Vagina (tissue), 2 donors: ENCODE results near the gene LHX1. TPM values are rescaled to one million over a fixed set of nuclear protein-coding genes. Genes with fewer than 3 reads are reported as not detected.
A peak's percentile ranks its signal among the peaks of the same experiment; 100 is the strongest.

ENCODE experiments used
- DNase-seq, 2 donors: peaks; one replicate each; pipeline ENCODE4 v3.0.0-alpha.2; 2017; ENCODE audit errors: extremely low spot score in 2 of 2
- H3K27ac ChIP-seq: fragments of 200-600 bp; sonication (generic); one replicate; pipeline ENCODE4 v1.5.1; 2019
- H3K27me3 ChIP-seq: fragments of 200-600 bp; sonication (generic); one replicate; pipeline ENCODE4 v1.5.1; 2019
- H3K36me3 ChIP-seq, 2 donors: fragments of 200-600 bp; sonication (generic); one replicate each; pipeline ENCODE4 v1.5.1; 2017 to 2019
- H3K4me1 ChIP-seq: fragments of 200-600 bp; sonication (generic); one replicate; pipeline ENCODE4 v1.5.1; 2019
- H3K4me3 ChIP-seq, 2 donors: fragments of 200-600 bp; sonication (generic); 1 replicate in 1 of 2; 2 replicates in 1 of 2; pipeline ENCODE4 v1.5.1; 2016 to 2019
- H3K9me3 ChIP-seq: fragments of 200-600 bp; sonication (generic); one replicate; pipeline ENCODE4 v1.5.1; 2019
- CTCF ChIP-seq, 3 experiments: fragments of 450-650 bp in 2 of 3; fragments of 200-600 bp in 1 of 3; sonication (generic) in 1 of 3; IDR thresholded peaks; one replicate each; pipeline ENCODE4 v1.5.1; 2017 to 2019; ENCODE audit warnings: antibody characterized with exemption in 3 of 3, mild to moderate bottlenecking in 2 of 3, moderate library complexity in 2 of 3
- POLR2A ChIP-seq, 2 donors: fragments of 450-650 bp; IDR thresholded peaks; one replicate each; pipeline ENCODE4 v1.6.1; 2017; ENCODE audit warnings: antibody characterized with exemption in 2 of 2, mild to moderate bottlenecking in 2 of 2, moderate library complexity in 2 of 2
- POLR2AphosphoS5 ChIP-seq, 2 donors: sonication (generic); formaldehyde crosslinking; IDR thresholded peaks; one replicate each; pipeline ENCODE4 v1.9.0; 2017; ENCODE audit warnings: antibody characterized with exemption in 2 of 2, mild to moderate bottlenecking in 2 of 2, low read depth in 1 of 2; ENCODE audit not compliant: insufficient read depth in 1 of 2
- intact Hi-C: fragments of 100-400 bp; cut with DNase I; formaldehyde crosslinking; loops from one replicate; pipeline ENCODE4 v1.15.1; 2023
- total RNA-seq: library from RNA; depleted of rRNA; stranded (reverse); fragments of >200 nt; gene quantifications from one replicate; pipeline ENCODE4 v1.2.3, GENCODE V29; 2016

The LHX1 gene
- total RNA-seq, 1 donor from 2014 or later = not detected

GRCh38 chr17:36946726-36947091, 9.4 kb downstream of the LHX1 start:
- Histone ChIP-seq H3K9me3 (no peaks in the 10 kb centered on the region), H3K27ac (no peak overlapping the region), H3K27me3 (peaks cover 18% of the 10 kb centered on the region), H3K4me3 (no peak overlapping the region), H3K4me1 (peaks cover 41% of the 10 kb centered on the region), H3K36me3 (no peaks in the 10 kb centered on the region)
- no peak for TF ChIP-seq POLR2AphosphoS5 (IDR thresholded peaks at IDR 0.05; ENCODE audit: insufficient read depth in 1 of 2, low read depth in 1 of 2)
- TF ChIP-seq CTCF (IDR thresholded peaks at IDR 0.05) = no peak
- no peak for TF ChIP-seq POLR2A (IDR thresholded peaks at IDR 0.05)
- intact Hi-C loops = no loop called here
- DNase-seq = no peak

- H3K27ac ChIP-seq = peak overlapping the region; percentile 75
- intact Hi-C loops = no loop called here
- peaks cover 29% of the 10 kb centered on the region for H3K4me1 ChIP-seq
- H3K9me3 ChIP-seq = no peaks in the 10 kb centered on the region
- peaks cover 0 to 13% of the 10 kb centered on the region in 2 donors for H3K36me3 ChIP-seq
- TF ChIP-seq POLR2A (IDR thresholded peaks at IDR 0.05) (no peak), CTCF (IDR thresholded peaks at IDR 0.05) (no peak), POLR2AphosphoS5 (IDR thresholded peaks at IDR 0.05; ENCODE audit: insufficient read depth in 1 of 2, low read depth in 1 of 2) (no peak)
- H3K27me3 ChIP-seq = peaks cover 5% of the 10 kb centered on the region
- peak overlapping the region; percentile 85 to 95 for H3K4me3 ChIP-seq
- DNase-seq = peak in 1 of 2 donors; percentile 92
These were observed 10.8 kb downstream of the LHX1 start for GRCh38 chr17:36947922-36948716.

DNA sequence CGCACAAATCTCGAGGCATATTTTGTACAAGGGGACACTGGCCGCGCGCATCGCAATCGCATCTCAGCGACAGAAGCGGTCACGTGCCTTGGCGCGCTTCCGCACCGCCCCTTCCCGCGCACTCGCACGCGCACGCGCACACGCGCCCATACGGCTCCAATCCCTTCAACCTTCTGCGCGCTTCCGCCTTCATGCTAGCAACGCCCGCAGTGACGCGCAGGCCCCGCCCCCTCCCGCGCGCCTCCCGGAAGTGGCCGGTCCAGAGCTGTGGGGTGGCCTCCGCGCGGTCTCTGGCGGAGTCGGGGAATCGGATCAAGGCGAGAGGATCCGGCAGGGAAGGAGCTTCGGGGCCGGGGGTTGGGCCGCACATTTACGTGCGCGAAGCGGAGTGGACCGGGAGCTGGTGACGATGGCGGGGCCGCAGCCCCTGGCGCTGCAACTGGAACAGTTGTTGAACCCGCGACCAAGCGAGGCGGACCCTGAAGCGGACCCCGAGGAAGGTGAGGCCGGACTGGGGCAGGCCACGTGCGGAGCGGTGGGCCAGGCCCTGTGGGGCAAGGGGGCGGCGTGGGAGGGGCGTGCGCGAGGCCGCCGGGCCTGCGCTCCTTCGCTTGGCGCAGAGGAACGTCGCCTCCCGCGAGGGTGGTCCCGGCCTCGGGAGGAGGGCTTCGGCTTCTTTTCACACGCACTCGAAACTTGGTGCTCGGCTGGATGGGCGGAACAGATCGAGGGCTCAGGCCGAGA, 11.6 kb downstream of the LHX1 start, which contains the start of gene AATF:
Gene AATF (plus strand): TSS at position 238 of the 744 bp plus-strand sequence. CDS start 172 bp downstream, at position 410.
- Histone ChIP-seq H3K9me3 (no peaks in the 10 kb centered on the region), H3K4me1 (peaks cover 25% of the 10 kb centered on the region), H3K4me3 (peak within 1 kb of the TSS; percentile 85 to 95), H3K36me3 (peaks cover 0 to 21% of the 10 kb centered on the region in 2 donors), H3K27me3 (no peaks in the 10 kb centered on the region), H3K27ac (peak within 1 kb of the TSS; percentile 75)
- peak in 1 of 2 donors; percentile 95 for DNase-seq
- TF ChIP-seq POLR2AphosphoS5 (IDR thresholded peaks at IDR 0.05; ENCODE audit: insufficient read depth in 1 of 2, low read depth in 1 of 2) (peak; percentile 92 to 99), CTCF (IDR thresholded peaks at IDR 0.05) (no peak), POLR2A (IDR thresholded peaks at IDR 0.05) (peak in 1 of 2 donors; percentile 47)
- intact Hi-C loops = no loop called here

DNA sequence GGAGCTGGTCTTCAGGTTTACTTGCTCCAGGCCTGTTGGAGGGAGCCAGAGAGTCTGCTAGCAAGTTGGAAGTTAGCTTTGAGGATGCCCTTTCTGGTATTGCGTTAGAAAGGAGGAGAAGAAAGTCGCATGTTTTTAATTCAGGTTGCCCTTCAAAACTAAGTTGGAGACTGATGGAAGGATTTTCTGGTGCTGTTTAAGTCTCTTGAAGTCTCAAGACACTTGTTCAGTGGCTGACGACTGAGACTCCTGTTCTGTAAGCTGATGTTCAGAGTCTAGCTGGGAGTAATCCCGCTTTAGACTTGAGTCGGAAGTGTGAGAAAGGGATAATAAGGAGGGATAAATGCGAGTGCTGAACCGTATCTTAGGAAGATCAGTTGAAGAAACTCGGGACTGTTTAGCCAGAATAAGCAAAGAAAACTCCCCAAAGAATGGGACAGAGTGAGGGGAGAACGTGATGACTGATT, 12.2 kb downstream of the LHX1 start:
- peak overlapping the region; percentile 85 to 95 for H3K4me3 ChIP-seq
- no peaks in the 10 kb centered on the region for H3K27me3 ChIP-seq
- peaks cover 0 to 27% of the 10 kb centered on the region in 2 donors for H3K36me3 ChIP-seq
- TF ChIP-seq POLR2AphosphoS5 (IDR thresholded peaks at IDR 0.05; ENCODE audit: insufficient read depth in 1 of 2, low read depth in 1 of 2) (no peak), CTCF (IDR thresholded peaks at IDR 0.05) (no peak), POLR2A (IDR thresholded peaks at IDR 0.05) (no peak)
- H3K27ac ChIP-seq = peak overlapping the region; percentile 75
- DNase-seq = no peak
- H3K4me1 ChIP-seq = peaks cover 25% of the 10 kb centered on the region
- H3K9me3 ChIP-seq = no peaks in the 10 kb centered on the region
- intact Hi-C loops = no loop called here
